SU-DHL-6 (cell line): ENCODE data around the gene EVI5.

Experiments
- CTCF ChIP-seq: fragments of 200-600 bp; sonication (generic); IDR thresholded peaks from one replicate; pipeline ENCODE4 v1.5.1; 2017; ENCODE audit warnings: antibody characterized with exemption, mild to moderate bottlenecking, low read length, moderate library complexity; ENCODE audit not compliant: insufficient read depth, poor library complexity, severe bottlenecking
- EZH2phosphoT487 ChIP-seq: fragments of 200-600 bp; sonication (generic), shearing (Covaris generic); conservative IDR thresholded peaks from 2 replicates; pipeline ENCODE4 v1.6.1; 2018; ENCODE audit warnings: mild to moderate bottlenecking, antibody characterized with exemption, low read length, moderate library complexity, mixed read lengths

- TF ChIP-seq CTCF (no peak), EZH2phosphoT487 (no peak)
Observed at GRCh38 chr1:92516574-92516973, 268.3 kb downstream of the EVI5 start.
